ENCODE data around the gene UMAD1.

DNA sequence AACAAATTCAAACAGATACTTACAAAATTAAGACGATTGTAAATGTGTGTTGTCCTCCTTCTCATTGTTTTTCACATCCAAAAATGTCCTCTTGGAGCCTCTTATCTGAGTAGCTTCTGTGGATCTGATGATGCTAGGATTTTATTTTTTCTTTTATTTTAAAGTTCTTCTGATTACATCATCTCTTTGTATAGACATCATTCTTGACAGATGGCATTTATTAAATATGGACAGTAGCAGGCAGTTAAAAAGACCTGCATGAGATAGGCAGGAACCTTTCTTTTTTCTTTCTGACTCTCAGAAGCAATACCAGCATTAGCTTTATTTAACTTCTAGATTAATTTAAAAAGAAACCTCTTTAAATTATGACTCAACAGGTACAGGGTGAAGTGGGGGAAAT is 77.9 kb downstream of the UMAD1 start, which contains the start of gene RPA3:
- TF ChIP-seq, protein P1, sequence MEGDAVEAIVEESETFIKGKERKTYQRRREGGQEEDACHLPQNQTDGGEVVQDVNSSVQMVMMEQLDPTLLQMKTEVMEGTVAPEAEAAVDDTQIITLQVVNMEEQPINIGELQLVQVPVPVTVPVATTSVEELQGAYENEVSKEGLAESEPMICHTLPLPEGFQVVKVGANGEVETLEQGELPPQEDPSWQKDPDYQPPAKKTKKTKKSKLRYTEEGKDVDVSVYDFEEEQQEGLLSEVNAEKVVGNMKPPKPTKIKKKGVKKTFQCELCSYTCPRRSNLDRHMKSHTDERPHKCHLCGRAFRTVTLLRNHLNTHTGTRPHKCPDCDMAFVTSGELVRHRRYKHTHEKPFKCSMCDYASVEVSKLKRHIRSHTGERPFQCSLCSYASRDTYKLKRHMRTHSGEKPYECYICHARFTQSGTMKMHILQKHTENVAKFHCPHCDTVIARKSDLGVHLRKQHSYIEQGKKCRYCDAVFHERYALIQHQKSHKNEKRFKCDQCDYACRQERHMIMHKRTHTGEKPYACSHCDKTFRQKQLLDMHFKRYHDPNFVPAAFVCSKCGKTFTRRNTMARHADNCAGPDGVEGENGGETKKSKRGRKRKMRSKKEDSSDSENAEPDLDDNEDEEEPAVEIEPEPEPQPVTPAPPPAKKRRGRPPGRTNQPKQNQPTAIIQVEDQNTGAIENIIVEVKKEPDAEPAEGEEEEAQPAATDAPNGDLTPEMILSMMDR (IDR thresholded peaks at IDR 0.05), result no peak
- TF ChIP-seq POLR2A (IDR thresholded peaks at IDR 0.05), result no peak

All from heart left ventricle (tissue), 13 donors.